Muscle of leg (tissue), 11 donors: ENCODE measurements around the gene IL7R. TPM values are rescaled to one million over a fixed set of nuclear protein-coding genes. Genes with fewer than 3 reads are reported as not detected.
A peak's percentile ranks its signal among the peaks of the same experiment; 100 is the strongest.
"Not testable (repeated sequence)": the region's sequence is repeated elsewhere in the genome, so short reads cannot be mapped to it uniquely, and the experiment has no call there.

Source experiments
- DNase-seq: peaks from one replicate; pipeline ENCODE4 v3.0.0; 2013
- H3K27ac ChIP-seq: one replicate; pipeline ENCODE4 v1.5.1; 2013; ENCODE audit warnings: mild to moderate bottlenecking, low read length, control low read depth
- H3K27me3 ChIP-seq: one replicate; pipeline ENCODE4 v1.6.1; 2013; ENCODE audit warnings: low read length; ENCODE audit not compliant: control insufficient read depth, insufficient read depth
- H3K36me3 ChIP-seq: one replicate; pipeline ENCODE4 v1.6.1; 2013; ENCODE audit warnings: low read length; ENCODE audit not compliant: control insufficient read depth, insufficient read depth
- H3K4me1 ChIP-seq: one replicate; pipeline ENCODE4 v1.6.1; 2013; ENCODE audit warnings: low read length; ENCODE audit not compliant: control insufficient read depth, insufficient read depth
- H3K4me3 ChIP-seq: one replicate; pipeline ENCODE4 v1.5.1; 2013; ENCODE audit warnings: low read length, control low read depth
- H3K9me3 ChIP-seq: replicated peaks from 2 replicates; pipeline ENCODE4 v1.6.1; 2013; ENCODE audit warnings: low read depth, low read length; ENCODE audit not compliant: control insufficient read depth
- WGBS: methylation state at CpG from one replicate; pipeline ENCODE4 v1.1.5; 2013; ENCODE audit warnings: missing lambda C conversion rate; ENCODE audit not compliant: insufficient coverage; 5-methylcytosine and 5-hydroxymethylcytosine counted together
- polyA plus RNA-seq, 8 donors: library from polyadenylated mRNA; unstranded; fragments of 120-200 nt; gene quantifications; one replicate each; pipeline versions ENCODE4 v1.2.1 to v1.2.3, GENCODE V29; 2013; ENCODE audit warnings: inconsistent platforms in 1 of 8, low replicate concordance in 1 of 8; ENCODE audit not compliant: insufficient read length in 8 of 8, insufficient read depth in 1 of 8
- total RNA-seq: library from RNA; stranded (reverse); fragments of 120-200 nt; gene quantifications from one replicate; pipeline ENCODE4 v1.2.4, GENCODE V29; 2013

The IL7R gene
- total and polyA plus RNA-seq, 9 donors = 0.22 to 2.4 (median 1.7) TPM

DNA sequence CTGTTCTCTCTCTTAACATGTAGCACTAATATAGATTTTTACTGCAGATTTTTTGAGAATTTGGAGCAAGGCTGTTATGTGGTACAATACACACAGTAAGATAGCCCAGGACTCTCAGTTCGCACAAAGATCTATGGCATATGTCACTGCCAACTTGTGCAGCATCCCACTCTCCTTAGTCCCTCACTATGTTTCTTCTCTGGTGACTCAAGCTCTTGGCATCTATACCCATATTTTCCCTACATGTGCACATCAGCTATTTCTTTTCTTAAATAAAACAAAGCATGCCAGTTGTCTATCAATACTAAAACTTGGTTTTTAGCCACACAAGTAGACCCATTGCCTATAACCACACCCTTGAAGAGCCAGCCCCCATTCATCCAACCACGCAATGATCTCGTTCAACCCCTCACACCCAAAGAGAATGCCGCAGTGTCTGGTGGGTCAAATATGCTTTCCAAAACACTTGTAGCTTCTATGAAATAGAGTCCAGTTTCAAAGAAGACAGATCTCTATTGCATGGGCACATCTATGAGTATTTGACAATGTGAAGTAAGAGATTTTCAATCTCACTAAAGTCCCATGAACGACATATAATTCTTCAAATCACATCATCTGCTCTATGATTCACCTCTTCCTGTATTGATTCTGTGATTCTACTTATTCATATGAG, 18.2 kb upstream of the IL7R start:
- Histone ChIP-seq H3K36me3 (no peaks in the 10 kb centered on the region), H3K27ac (no peak overlapping the region), H3K27me3 (no peaks in the 10 kb centered on the region), H3K9me3 (no peaks in the 10 kb centered on the region), H3K4me3 (no peak overlapping the region), H3K4me1 (no peaks in the 10 kb centered on the region)
- 100% methylated on average over 1 of the region's 5 CpGs for WGBS
- DNase-seq = no peak

DNA sequence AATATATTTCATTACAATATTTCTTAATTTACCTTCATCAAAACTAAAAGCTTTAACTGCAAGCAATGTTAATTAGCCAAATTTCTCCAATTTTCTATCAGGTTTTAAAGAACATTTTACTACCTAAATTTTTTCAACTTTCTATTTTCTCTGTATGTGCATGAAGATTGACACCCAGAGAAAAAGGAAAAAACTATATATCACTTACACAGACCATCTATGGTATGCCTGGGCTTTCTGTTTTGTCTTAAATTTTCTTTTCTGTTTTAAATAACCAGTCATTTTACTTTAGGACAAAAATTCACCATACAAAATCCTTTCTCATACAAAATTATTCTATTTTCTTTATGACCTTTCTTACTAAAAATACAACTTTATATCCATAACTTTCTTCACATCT, 13.8 kb upstream of the IL7R start:
- no peak for DNase-seq
- no peaks in the 10 kb centered on the region for H3K27me3 ChIP-seq
- peaks cover 5% of the 10 kb centered on the region for H3K4me1 ChIP-seq
- no peak overlapping the region for H3K27ac ChIP-seq
- H3K36me3 ChIP-seq = no peaks in the 10 kb centered on the region
- H3K9me3 ChIP-seq = peaks cover 12% of the 10 kb centered on the region
- H3K4me3 ChIP-seq = no peak overlapping the region

DNA sequence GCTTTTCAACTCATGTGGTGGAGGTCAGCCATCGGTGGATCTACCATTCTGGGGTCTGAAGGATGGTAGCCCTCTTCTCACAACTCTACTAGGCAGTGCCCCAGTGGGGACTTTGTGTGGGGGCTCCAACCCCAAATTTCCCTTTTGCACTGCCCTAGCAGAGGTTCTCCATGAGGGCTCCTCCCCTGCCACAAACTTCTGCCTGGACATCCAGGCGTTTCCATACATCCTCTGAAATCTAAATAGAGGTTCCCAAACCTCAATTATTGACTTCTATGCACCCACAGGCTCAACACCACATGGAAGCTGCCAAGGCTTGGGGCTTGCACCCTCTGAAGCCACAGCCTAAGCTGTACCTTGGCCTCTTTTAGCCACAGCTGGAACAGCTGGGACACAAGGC, 11.2 kb upstream of the IL7R start:
- not testable (repeated sequence) for H3K36me3 ChIP-seq, H3K27ac ChIP-seq, H3K27me3 ChIP-seq, DNase-seq, H3K4me3 ChIP-seq
- Histone ChIP-seq H3K4me1 (peaks cover 13% of the 10 kb centered on the region), H3K9me3 (peaks cover 12% of the 10 kb centered on the region)
- WGBS = no CpG with 5 or more reads among the region's 2 CpGs

DNA sequence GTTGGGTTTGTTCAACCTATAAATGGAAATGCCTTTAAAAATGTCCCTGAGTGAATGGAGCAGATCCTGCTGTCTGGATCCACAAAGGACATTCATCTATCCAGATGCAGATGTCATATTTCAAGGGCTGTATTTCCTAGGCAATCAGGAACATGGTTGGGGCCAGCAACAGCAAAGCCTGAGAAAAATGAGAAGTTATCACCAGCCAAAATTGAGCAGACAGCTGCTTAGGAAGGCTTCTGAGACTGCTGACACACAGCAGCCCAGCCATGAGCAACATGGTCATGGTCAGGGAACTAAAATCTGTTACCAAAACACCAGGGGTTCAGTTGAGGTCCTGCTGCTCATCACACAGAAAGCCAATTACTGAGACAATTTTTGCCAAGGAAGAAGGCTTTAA, 9.2 kb upstream of the IL7R start:
- DNase-seq = peak; percentile 70
- H3K4me3 ChIP-seq = no peak overlapping the region
- no peaks in the 10 kb centered on the region for H3K36me3 ChIP-seq
- no peaks in the 10 kb centered on the region for H3K27me3 ChIP-seq
- peaks cover 13% of the 10 kb centered on the region for H3K4me1 ChIP-seq
- H3K9me3 ChIP-seq = peaks cover 12% of the 10 kb centered on the region
- peak overlapping the region; percentile 74 for H3K27ac ChIP-seq

DNA sequence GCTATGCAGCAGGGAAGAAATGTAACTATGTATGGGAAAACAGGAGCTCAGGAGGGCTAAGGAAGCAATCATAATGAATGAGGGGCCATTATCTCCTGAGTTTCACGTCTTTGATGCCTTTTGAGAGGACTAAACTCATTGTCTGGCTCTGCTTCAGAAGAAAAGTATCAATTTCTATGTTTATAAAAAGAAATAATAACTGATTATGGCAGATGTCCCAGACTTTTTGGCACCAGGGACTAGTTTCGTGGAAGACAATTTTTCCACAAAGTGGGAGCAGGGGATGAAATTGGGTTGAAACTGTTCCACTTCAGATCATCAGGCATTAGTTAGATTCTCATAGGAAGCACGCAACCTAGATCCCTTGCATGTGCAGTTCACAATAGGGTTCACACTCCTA, 8.7 kb upstream of the IL7R start:
- no peaks in the 10 kb centered on the region for H3K27me3 ChIP-seq
- DNase-seq = peak; percentile 74

DNA sequence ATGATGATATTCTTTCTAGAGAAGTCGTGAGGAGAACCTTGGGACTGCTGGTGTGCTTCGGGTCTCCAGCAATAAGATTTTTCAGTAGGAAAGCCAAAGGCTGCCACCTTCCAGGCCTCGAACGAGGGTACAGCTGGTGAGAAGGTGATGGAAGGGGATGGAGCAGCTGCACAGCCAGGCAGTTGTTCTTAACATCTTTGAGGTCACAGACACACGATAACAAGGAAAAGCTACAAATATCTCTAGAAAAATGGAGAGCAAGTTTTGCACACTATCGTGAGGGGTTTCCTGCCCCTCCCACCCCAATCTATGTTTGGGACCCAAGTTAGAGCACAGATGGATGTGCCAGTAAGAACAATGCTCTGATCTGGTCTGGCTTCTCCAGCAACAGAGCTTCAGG, 6.8 kb upstream of the IL7R start:
- Histone ChIP-seq H3K9me3 (peaks cover 12% of the 10 kb centered on the region), H3K4me3 (no peak overlapping the region), H3K4me1 (peaks cover 16% of the 10 kb centered on the region), H3K27me3 (no peaks in the 10 kb centered on the region), H3K27ac (no peak overlapping the region), H3K36me3 (no peaks in the 10 kb centered on the region)
- DNase-seq = no peak
- 90% methylated on average over 2 of the region's 6 CpGs for WGBS

More for the DNA sequence above, 8.7 kb upstream of the IL7R start:
- Histone ChIP-seq H3K27ac (peak overlapping the region; percentile 74), H3K36me3 (no peaks in the 10 kb centered on the region), H3K9me3 (peaks cover 12% of the 10 kb centered on the region), H3K4me3 (no peak overlapping the region), H3K4me1 (peaks cover 13% of the 10 kb centered on the region)
- WGBS = 14% methylated on average over 1 of the region's 3 CpGs

DNA sequence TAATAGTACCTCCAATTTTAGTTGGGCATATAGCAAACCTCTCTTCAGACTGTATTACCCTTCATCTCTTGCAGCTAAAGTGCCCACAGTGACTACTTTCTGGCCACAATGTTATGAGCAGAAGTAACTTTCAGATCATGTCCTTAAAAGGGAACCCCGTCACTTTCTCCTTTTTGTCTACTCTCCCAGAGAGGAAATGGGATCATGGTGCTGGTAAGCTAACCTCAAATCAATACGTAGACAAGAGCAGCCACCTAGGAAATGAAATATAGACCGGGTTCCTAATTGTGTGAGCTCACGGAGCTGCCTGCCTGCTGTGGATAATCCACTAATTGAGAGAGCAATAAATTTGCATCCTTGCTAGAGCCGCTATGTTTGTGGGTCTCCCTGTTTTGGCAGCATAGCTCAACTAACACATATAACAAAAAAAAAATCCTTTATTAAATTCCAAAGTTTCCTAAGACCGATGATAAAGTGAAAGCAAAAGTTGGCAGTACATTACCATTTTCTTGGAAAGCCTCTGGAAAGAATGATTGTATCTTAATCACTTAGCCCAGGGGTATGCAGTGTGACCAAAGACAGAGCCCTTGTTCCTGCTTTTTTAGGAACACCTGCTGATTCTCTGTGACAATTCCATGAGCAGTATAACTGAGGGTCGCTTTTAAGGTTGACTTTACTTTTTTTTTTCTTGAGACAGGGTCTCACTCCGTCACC, 5.6 kb upstream of the IL7R start:
- peaks cover 16% of the 10 kb centered on the region for H3K4me1 ChIP-seq
- WGBS = 40% methylated on average over 1 of the region's 8 CpGs
- no peak overlapping the region for H3K4me3 ChIP-seq
- H3K9me3 ChIP-seq = peaks cover 3% of the 10 kb centered on the region
- DNase-seq = peak; percentile 61
- no peaks in the 10 kb centered on the region for H3K27me3 ChIP-seq
- no peaks in the 10 kb centered on the region for H3K36me3 ChIP-seq
- no peak overlapping the region for H3K27ac ChIP-seq

DNA sequence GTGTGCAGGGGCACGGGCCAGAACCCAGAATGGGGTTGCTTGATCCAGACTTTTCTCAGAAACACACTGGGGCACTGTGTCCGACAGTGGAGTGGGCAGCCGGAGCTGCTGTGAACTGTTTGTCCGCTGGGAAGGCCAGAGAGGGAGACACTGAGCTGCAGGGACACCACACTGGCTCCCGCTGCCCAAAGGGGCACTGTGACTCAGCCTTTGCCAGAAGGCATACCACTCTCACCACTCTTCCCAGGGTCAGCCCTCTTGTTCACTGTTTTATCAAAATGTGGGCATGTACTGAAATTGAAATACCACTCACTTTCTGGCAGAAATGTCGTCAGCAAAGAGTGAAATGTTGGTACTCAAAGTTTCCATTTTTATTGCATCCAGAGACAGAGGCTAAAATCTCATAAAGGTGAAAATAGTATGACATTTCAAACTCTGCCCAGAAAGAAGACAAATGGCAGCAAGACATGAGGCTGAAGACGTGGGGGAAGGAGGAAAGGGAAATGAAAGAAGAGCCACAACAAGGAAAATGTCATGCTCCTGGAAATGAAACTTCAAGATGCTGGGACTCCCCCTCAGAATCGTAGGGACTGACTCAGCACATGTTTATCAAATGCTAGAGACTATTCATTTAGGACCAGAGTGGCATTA, 4.5 kb upstream of the IL7R start:
- H3K4me1 ChIP-seq = peaks cover 16% of the 10 kb centered on the region
- H3K27ac ChIP-seq = no peak overlapping the region
- 68% methylated on average over 4 of the region's 8 CpGs for WGBS

DNA sequence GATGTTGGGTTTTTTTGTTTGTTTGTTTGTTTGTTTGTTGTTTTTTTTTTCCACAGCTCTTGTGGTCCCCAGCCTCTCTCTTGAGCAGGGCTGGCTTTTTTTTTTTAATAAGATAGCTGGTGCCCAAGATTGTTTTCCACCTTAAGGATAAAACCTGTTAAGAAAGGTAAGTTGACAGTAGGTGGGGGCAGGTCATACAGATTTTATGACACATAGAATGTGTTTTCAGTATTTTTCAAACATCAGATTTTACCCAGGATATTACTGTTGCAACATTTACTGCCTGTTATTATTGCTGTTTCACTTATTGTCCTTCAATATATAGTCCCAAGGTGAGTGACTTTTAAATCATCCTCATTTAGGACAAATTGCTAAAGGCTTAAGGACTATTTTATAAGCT, 3.9 kb upstream of the IL7R start:
- peaks cover 12% of the 10 kb centered on the region for H3K4me1 ChIP-seq
- no peaks in the 10 kb centered on the region for H3K9me3 ChIP-seq
- no peak overlapping the region for H3K27ac ChIP-seq
- no peaks in the 10 kb centered on the region for H3K36me3 ChIP-seq
- no peak for DNase-seq
- no peak overlapping the region for H3K4me3 ChIP-seq
- no peaks in the 10 kb centered on the region for H3K27me3 ChIP-seq

More for the DNA sequence above, 4.5 kb upstream of the IL7R start:
- peak; percentile 31 for DNase-seq
- Histone ChIP-seq H3K9me3 (peaks cover 2% of the 10 kb centered on the region), H3K4me3 (no peak overlapping the region), H3K36me3 (no peaks in the 10 kb centered on the region), H3K27me3 (no peaks in the 10 kb centered on the region)

DNA sequence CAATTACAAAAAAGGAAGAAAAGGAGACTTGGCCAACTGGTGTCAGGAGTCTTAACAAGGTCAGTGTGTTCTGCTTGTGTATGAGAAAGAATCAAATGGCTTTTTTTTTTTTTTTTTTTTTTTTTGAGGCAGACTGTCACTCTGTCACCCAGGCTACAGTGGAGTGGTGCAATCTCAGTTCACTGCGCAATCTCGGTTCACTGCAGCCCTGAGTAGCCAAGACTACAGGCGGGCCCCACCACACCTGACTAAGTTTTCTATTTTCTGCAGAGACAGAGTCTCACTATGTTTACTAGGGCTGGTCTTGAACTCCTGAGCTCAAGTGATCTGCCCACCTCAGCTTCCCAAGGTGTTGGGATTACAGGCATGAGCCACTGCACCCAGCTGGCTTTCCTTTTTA, 3.1 kb upstream of the IL7R start:
- H3K4me1 ChIP-seq = peaks cover 6% of the 10 kb centered on the region
- no peak overlapping the region for H3K4me3 ChIP-seq
- 88% methylated on average over 3 of the region's 3 CpGs for WGBS
- H3K36me3 ChIP-seq = no peaks in the 10 kb centered on the region
- H3K9me3 ChIP-seq = no peaks in the 10 kb centered on the region
- no peak for DNase-seq
- no peaks in the 10 kb centered on the region for H3K27me3 ChIP-seq
- no peak overlapping the region for H3K27ac ChIP-seq
